ENCODE results near the gene NSMF.
A peak's percentile ranks its signal among the peaks of the same experiment; 100 is the strongest.
"Not testable (repeated sequence)": the region's sequence is repeated elsewhere in the genome, so short reads cannot be mapped to it uniquely, and the experiment has no call there.

The NSMF gene

GRCh38 chr9:137458194-137459151 lies 661 bp downstream of the NSMF start:
- no peak for DNase-seq (ENCODE audit: low spot score)

DNA sequence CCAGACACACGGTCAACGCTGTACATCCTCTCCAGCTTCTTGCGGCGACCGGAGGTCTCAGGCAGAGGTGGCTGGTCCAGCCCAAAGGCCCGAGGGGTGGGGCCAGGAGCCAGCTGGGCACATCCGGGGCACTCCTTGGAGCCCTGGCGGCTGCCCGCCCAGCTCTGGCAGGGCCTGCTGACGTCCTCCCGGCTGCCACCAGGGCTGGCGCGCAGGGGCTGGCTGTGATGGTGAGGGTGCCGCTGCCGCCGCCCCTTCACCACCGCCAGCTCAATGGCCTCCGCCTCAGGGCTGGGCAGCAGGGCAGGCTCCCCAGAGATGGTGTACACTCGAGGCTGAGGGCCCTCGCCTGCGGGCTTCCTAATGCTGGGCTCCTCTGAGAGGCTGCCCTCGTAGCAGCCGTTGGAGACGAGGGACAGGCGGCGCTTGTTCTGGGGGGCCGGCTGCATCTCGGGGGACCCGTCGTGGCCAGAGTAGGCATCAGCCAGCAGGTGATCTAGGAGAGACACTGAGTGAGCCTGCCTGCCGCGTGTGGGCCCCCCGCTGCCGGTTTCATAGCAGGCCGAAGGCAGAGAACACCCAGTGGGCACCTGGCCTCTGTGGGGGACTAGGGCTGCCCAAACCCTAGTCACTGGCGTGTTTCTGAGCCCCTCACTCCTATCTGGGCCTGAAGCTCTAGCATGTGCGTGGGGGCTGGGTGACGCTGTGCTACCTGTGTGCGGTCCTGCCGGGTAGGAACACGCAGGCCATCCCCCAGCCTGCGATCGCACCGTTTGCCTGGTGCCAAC lies 1.5 kb downstream of the NSMF start:
- no peak for DNase-seq (ENCODE audit: low spot score)

DNA sequence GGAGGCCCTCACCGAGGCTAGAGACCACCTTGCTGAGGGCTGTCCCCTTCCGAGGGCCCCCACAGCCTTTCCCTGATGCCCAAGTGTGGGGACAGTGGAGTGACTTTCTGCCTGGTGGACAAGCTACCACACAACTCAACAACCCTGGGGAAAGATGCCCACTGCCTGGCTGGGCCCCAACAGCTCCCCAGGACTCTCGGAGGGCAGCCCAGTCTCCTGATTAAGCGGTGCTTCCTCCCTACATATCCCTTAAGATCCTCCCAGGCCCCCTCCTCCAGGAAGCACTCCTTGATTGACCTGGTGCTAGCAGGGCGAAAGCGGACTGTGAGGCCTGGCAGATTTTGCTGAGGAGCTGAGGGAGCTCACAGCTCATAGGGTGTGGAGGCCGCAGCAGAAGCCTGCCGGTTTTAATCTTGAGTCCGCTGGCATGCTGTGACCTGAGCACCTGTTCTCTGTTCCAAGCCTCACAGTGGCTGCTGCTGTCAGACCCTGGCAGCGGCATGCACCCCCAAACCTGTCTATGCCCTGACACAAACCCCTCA lies 2.2 kb downstream of the NSMF start:
- DNase-seq (ENCODE audit: low spot score): no peak

DNA sequence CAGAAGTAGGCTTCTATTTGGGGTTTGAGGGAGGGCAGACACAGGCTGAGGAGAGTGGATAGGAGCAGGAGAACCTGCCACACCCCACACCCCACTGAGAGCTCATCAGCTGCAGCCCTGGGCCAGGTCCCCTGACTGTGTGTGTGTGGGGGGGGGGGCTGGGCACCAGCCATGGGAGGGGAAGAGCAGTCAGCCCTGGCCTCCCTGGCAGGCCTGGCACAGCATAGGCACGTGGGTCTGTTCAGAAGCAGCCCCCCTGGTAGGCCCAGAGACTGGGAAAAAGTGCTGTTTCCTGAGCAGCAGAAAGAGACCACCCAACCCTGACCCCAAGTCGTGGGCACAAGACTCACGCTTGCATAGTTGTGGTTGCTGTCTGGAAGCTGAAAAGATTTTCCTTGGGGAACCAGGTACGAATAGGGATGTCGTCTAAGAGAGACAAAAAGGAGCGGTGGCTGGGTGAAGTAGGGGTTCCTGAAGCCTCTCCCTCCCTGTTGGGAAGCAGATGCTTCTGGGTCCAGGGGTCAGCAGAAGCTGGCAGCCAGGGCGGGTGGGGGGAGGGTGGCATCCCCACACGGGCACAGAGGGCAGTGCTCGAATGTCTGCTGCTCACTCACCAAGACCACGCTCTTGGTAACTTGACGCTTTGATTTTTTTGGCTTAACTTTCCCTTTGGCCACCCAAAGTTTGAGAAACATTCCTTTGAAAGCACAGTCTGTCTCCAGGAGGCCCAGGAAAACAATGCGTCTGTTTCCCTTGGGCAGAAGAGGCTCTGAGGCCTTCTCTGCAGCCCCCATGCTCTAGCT lies 2.9 kb downstream of the NSMF start:
- DNase-seq (ENCODE audit: low spot score): no peak

- no peak for DNase-seq (ENCODE audit: low spot score)
These were observed 3.7 kb downstream of the NSMF start for GRCh38 chr9:137455359-137455991.

DNA sequence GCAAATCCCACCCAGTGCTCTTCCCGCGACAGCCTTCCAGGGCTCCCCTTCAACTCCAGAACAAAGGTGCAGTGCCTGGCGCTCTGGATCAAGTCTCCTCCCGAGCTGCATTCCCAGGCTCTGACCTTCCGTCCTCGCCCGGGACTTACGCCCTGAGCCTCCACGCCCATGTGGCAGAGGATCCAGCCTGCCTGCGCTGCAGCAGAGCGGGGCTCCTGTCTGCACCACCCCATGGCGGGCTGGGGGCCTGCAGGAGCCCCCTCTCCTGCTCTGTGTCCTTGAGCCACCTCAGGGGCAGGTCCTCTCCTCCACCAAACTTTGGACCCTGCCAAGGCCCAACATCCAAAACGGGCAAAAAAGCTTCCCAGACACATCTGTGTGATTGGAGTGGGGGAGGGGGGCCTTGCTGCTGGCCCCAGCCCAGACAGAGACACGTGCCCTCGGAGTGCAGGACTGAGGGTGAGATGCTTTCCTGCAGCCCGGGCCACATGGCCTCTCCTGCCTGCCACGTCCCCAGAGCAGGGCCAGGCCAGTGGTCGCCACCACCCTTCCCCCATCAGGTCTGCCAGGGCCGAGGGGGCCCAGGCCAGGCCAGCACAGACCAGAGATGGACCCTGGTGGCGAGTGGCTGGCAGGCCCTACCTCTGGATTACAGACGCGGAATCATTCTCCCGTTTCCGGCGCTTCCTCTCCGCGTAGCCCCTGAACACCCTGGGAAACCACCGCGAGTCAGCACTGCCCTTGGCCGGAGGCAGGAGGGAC lies 4.4 kb downstream of the NSMF start:
- DNase-seq (ENCODE audit: low spot score): no peak

GRCh38 chr9:137454145-137454596 lies 5.0 kb downstream of the NSMF start:
- DNase-seq (ENCODE audit: low spot score): no peak

GRCh38 chr9:137453643-137454081 lies 5.5 kb downstream of the NSMF start:
- peak; percentile 71 for DNase-seq (ENCODE audit: low spot score)

GRCh38 chr9:137452761-137453642 lies 6.1 kb downstream of the NSMF start:
- no peak for DNase-seq (ENCODE audit: low spot score)

DNA sequence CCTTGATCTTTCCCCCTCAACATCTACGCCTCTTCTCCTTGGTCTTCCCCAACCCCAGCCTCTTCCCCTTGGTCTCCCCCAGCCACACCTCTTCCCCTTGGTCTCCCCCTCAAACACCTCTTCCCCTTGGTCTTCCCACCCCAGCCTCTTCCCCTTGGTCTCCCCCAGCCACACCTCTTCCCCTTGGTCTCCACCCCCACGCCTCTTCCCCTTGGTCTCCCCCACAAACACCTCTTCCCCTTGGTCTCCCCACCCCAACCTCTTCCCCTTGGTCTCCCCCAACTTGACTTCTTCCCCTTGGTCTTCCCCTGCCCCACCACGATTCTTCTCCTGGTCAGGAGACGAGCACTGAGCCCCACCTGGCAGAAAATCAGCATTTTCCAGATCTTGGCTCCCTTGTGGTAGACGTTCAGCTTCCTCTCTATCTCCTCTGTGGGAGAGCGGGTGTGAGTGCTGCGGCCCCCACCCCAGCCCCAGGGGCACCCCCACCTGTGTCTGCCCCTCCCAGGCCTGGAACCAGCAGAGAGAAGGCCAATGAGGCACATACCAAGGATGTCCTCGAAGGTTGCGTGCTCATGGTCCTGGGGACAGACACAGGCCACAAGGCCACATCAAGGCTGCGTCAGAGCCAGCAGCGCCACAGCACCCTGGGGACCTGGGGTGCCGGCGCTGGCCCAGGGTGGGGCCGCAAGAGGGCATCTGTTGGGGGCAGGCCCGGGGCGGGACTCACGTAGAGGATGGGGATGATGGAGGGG lies 7.0 kb downstream of the NSMF start:
- no peak for DNase-seq (ENCODE audit: low spot score)

GRCh38 chr9:137451264-137452005 lies 7.7 kb downstream of the NSMF start:
- not testable (repeated sequence) for DNase-seq (ENCODE audit: low spot score)

GRCh38 chr9:137450539-137451222 lies 8.5 kb downstream of the NSMF start:
- not testable (repeated sequence) for DNase-seq (ENCODE audit: low spot score)

- no peak for DNase-seq (ENCODE audit: low spot score)
These were observed 9.1 kb downstream of the NSMF start for GRCh38 chr9:137449931-137450538.

GRCh38 chr9:137449081-137449844 lies 9.9 kb downstream of the NSMF start:
- no peak for DNase-seq (ENCODE audit: low spot score)

DNA sequence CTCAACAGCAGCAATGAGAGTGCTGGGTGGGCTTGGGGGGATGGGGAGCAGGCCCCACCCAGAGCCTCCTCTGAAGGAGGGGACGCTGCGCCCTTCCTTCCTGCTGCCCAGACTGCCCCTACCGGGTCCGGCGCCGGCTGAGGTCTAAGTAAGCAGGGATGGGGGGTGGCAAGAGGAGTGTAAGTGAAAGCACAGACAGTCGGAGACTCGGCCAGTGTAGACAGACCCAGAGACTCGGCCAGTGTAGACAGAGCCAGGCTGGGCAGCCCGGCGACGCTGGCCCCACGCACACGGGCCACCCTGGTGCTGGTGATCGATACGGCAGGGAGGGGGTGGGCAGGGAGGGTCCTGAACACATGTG lies 10.6 kb downstream of the NSMF start:
- DNase-seq (ENCODE audit: low spot score): no peak
